H9 (cell line): ENCODE results near the gene UBAC1. TPM values are rescaled to one million over a fixed set of nuclear protein-coding genes. Genes with fewer than 3 reads are reported as not detected.
A peak's percentile ranks its signal among the peaks of the same experiment; 100 is the strongest.

Experiments used
- DNase-seq: peaks from one replicate; pipeline ENCODE4 v3.0.0-alpha.2; 2017
- H2AFZ ChIP-seq: one replicate; pipeline ENCODE4 v1.6.1; 2013; ENCODE audit warnings: mild to moderate bottlenecking, low read length, control low read depth, moderate library complexity
- H2AK5ac ChIP-seq: 2 replicates; pipeline ENCODE4 v1.6.1; 2013; ENCODE audit warnings: low read length, control low read depth, mixed read lengths; ENCODE audit not compliant: insufficient read length
- H2BK120ac ChIP-seq: one replicate; pipeline ENCODE4 v1.6.1; 2013; ENCODE audit warnings: low read depth, mild to moderate bottlenecking, low read length, control low read depth, inconsistent platforms; ENCODE audit not compliant: poor library complexity, severe bottlenecking
- H2BK12ac ChIP-seq: 2 replicates; pipeline ENCODE4 v1.6.1; 2013; ENCODE audit warnings: low read length, control low read depth, mixed read lengths, low read depth; ENCODE audit not compliant: insufficient read length
- H2BK15ac ChIP-seq: 2 replicates; pipeline ENCODE4 v1.6.1; 2013; ENCODE audit warnings: low read depth, low read length, control low read depth
- H2BK20ac ChIP-seq: one replicate; pipeline ENCODE4 v1.6.1; 2013; ENCODE audit warnings: low read depth, mild to moderate bottlenecking, low read length, control low read depth, inconsistent platforms; ENCODE audit not compliant: poor library complexity, severe bottlenecking
- H2BK5ac ChIP-seq: 2 replicates; pipeline ENCODE4 v1.6.1; 2013; ENCODE audit warnings: low read length, control low read depth, mixed read lengths; ENCODE audit not compliant: insufficient read length
- H3K14ac ChIP-seq: 2 replicates; pipeline ENCODE4 v1.6.1; 2013; ENCODE audit warnings: low read length, control low read depth; ENCODE audit not compliant: insufficient read depth
- H3K18ac ChIP-seq: 2 replicates; pipeline ENCODE4 v1.6.1; 2013; ENCODE audit warnings: low read depth, mild to moderate bottlenecking, mixed read lengths, low read length, control low read depth; ENCODE audit not compliant: insufficient read length
- H3K23ac ChIP-seq: 2 replicates; pipeline ENCODE4 v1.6.1; 2013; ENCODE audit warnings: low read length, control low read depth, mixed read lengths, low read depth; ENCODE audit not compliant: insufficient read length
- H3K23me2 ChIP-seq: 2 replicates; pipeline ENCODE4 v1.6.1; 2013; ENCODE audit warnings: low read depth, mild to moderate bottlenecking, mixed read lengths, low read length, control low read depth; ENCODE audit not compliant: insufficient read length, poor library complexity, severe bottlenecking
- H3K27ac ChIP-seq: 2 replicates; pipeline ENCODE4 v1.5.1; 2013; ENCODE audit warnings: low read length, control low read depth, mixed read lengths, low read depth; ENCODE audit not compliant: insufficient read length
- H3K27me3 ChIP-seq: 2 replicates; pipeline ENCODE4 v1.6.1; 2013; ENCODE audit warnings: low read length, control low read depth, inconsistent platforms; ENCODE audit not compliant: insufficient read depth
- H3K4ac ChIP-seq: 2 replicates; pipeline ENCODE4 v1.6.1; 2013; ENCODE audit warnings: low read depth, mild to moderate bottlenecking, control low read depth, inconsistent platforms, low read length, moderate library complexity
- H3K4me1 ChIP-seq: 2 replicates; pipeline ENCODE4 v1.6.1; 2013; ENCODE audit warnings: low read length, control low read depth, inconsistent platforms; ENCODE audit not compliant: insufficient read depth
- H3K4me2 ChIP-seq: 2 replicates; pipeline ENCODE4 v1.6.1; 2013; ENCODE audit warnings: low read length, control low read depth, mixed read lengths; ENCODE audit not compliant: insufficient read length, insufficient read depth
- H3K56ac ChIP-seq: 2 replicates; pipeline ENCODE4 v1.6.1; 2013; ENCODE audit warnings: low read depth, mild to moderate bottlenecking, mixed read lengths, low read length, control low read depth; ENCODE audit not compliant: insufficient read length
- H3K79me1 ChIP-seq: 2 replicates; pipeline ENCODE4 v1.6.1; 2013; ENCODE audit warnings: low read depth, mild to moderate bottlenecking, moderate library complexity, low read length, control low read depth, inconsistent platforms; ENCODE audit not compliant: insufficient read depth, poor library complexity, severe bottlenecking
- H3K79me2 ChIP-seq: 2 replicates; pipeline ENCODE4 v1.6.1; 2013; ENCODE audit warnings: low read length, control low read depth, inconsistent platforms; ENCODE audit not compliant: insufficient read depth
- H3K9ac ChIP-seq: 2 replicates; pipeline ENCODE4 v1.6.1; 2013; ENCODE audit warnings: low read length, control low read depth, mixed read lengths; ENCODE audit not compliant: insufficient read length; ENCODE audit errors: extremely low read depth
- H3K9me3 ChIP-seq: one replicate; pipeline ENCODE4 v1.6.1; 2013; ENCODE audit warnings: low read depth, low read length, inconsistent platforms; ENCODE audit not compliant: control insufficient read depth
- H3T11ph ChIP-seq: one replicate; pipeline ENCODE4 v1.6.1; 2013; ENCODE audit warnings: mild to moderate bottlenecking, low read length, control low read depth, inconsistent platforms
- H4K20me1 ChIP-seq: one replicate; pipeline ENCODE4 v1.6.1; 2013; ENCODE audit not compliant: control insufficient read depth, insufficient read length, insufficient read depth
- H4K5ac ChIP-seq: 2 replicates; pipeline ENCODE4 v1.6.1; 2013; ENCODE audit warnings: low read depth, mild to moderate bottlenecking, mixed read lengths, low read length, control low read depth; ENCODE audit not compliant: insufficient read length
- H4K8ac ChIP-seq: replicated peaks from 2 replicates; pipeline ENCODE4 v1.6.1; 2013; ENCODE audit warnings: low read length, control low read depth, mixed read lengths, low read depth; ENCODE audit not compliant: insufficient read length
- H4K91ac ChIP-seq: 2 replicates; pipeline ENCODE4 v1.6.1; 2013; ENCODE audit warnings: low read depth, mild to moderate bottlenecking, moderate library complexity, mixed read lengths, low read length, control low read depth; ENCODE audit not compliant: insufficient read length
- H3K27ac Mint-ChIP-seq, 3 experiments: 2 replicates in 2 of 3; 3 replicates in 1 of 3; pipeline ENCODE4 v1.8.0; 2020 to 2021; ENCODE audit warnings: mixed read lengths in 3 of 3, mild to moderate bottlenecking in 1 of 3, moderate library complexity in 1 of 3
- H3K27me3 Mint-ChIP-seq: 2 replicates; pipeline ENCODE4 v1.8.0; 2021; ENCODE audit warnings: low read depth, mild to moderate bottlenecking, moderate library complexity, mixed read lengths
- H3K36me3 Mint-ChIP-seq, 3 experiments: 2 replicates in 2 of 3; 3 replicates in 1 of 3; pipeline ENCODE4 v1.8.0; 2020 to 2021; ENCODE audit warnings: low read depth in 3 of 3, mixed read lengths in 3 of 3; ENCODE audit not compliant: insufficient read depth in 1 of 3
- H3K4me1 Mint-ChIP-seq, 2 experiments: 2 replicates each; pipeline ENCODE4 v1.8.0; 2020; ENCODE audit warnings: mixed read lengths in 2 of 2
- H3K4me3 Mint-ChIP-seq, 2 experiments: 2 replicates in 1 of 2; 3 replicates in 1 of 2; pipeline ENCODE4 v1.8.0; 2020 to 2021; ENCODE audit warnings: mild to moderate bottlenecking in 2 of 2, mixed read lengths in 2 of 2, moderate library complexity in 1 of 2
- H3K9me3 Mint-ChIP-seq, 2 experiments: 2 replicates in 1 of 2; 3 replicates in 1 of 2; pipeline ENCODE4 v1.8.0; 2020; ENCODE audit warnings: mild to moderate bottlenecking in 2 of 2, mixed read lengths in 2 of 2, moderate library complexity in 1 of 2
- WGBS: extraction: QIAGEN DNeasy Blood & Tissue Kit; methylation state at CpG from one replicate; pipeline ENCODE4 v1.1.7; 2013; ENCODE audit warnings: missing lambda C conversion rate, low lambda C conversion rate, mixed read lengths; ENCODE audit not compliant: insufficient read length; ENCODE audit errors: extremely low coverage; 5-methylcytosine and 5-hydroxymethylcytosine counted together
- total RNA-seq: library from RNA; stranded (reverse); gene quantifications from 2 replicates; pipeline ENCODE4 v1.2.1, GENCODE V29; 2021
- TF ChIP-seq, protein P1 (sequence below): fragments of 200-600 bp; sonication (generic); conservative IDR thresholded peaks from 3 replicates; pipeline ENCODE4 v1.8.0; 2021; ENCODE audit warnings: antibody characterized with exemption, mild to moderate bottlenecking

UBAC1 gene
- total RNA-seq, 1 experiment from 2014 or later, result 47.5 TPM

DNA sequence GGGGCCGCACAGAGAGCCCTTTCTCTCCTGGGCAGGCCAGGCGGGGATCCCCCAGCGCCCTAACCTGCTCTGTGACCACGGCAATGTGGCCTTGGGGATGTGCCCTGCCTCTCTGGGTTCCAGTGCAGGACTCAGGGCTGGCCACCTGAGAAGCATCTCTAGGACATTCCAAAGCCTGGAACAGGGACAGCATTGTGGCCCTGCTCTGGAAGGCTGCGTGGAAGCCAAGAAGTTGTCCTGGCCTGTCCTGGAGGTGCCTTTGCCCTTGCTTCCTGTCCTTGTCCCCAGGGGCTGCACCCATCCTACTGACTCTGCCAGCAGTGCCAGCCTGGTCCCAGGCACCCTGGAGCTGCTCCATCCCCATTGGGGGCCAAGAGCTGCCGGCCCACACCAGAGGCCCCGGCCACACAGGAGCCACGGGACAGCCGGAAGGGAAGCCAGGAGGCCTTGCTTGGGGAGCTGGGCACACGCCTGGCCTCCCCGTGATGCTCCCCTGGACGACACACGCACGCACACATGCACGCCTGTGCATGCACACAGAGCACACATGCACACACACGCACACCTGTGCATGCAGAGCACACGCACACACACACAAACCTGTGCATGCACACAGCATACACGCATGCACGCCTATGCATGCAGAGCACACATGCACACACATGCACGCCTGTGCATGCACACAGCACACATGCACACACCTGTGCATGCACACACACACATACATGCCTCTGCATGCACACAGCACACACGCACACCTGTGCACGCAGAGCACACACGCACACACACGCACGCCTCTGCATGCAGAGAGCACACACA, 33.8 kb downstream of the UBAC1 start:
- no peaks in the 10 kb centered on the region for H3K79me1 ChIP-seq
- no peak overlapping the region for H2AFZ ChIP-seq
- no peak overlapping the region for H2BK15ac ChIP-seq
- WGBS, result no CpG with 5 or more reads among the region's 25 CpGs
- TF ChIP-seq, protein P1, sequence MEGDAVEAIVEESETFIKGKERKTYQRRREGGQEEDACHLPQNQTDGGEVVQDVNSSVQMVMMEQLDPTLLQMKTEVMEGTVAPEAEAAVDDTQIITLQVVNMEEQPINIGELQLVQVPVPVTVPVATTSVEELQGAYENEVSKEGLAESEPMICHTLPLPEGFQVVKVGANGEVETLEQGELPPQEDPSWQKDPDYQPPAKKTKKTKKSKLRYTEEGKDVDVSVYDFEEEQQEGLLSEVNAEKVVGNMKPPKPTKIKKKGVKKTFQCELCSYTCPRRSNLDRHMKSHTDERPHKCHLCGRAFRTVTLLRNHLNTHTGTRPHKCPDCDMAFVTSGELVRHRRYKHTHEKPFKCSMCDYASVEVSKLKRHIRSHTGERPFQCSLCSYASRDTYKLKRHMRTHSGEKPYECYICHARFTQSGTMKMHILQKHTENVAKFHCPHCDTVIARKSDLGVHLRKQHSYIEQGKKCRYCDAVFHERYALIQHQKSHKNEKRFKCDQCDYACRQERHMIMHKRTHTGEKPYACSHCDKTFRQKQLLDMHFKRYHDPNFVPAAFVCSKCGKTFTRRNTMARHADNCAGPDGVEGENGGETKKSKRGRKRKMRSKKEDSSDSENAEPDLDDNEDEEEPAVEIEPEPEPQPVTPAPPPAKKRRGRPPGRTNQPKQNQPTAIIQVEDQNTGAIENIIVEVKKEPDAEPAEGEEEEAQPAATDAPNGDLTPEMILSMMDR, result no peak
- no peak overlapping the region for H3K4me2 ChIP-seq
- H3K27me3 ChIP-seq, result no peaks in the 10 kb centered on the region
- H2BK5ac ChIP-seq, result no peak overlapping the region
- H2BK12ac ChIP-seq, result no peak overlapping the region
- no peak overlapping the region; the same call in 1 of the 2 replicates for H3K14ac ChIP-seq
- no peak overlapping the region for H2BK120ac ChIP-seq
- no peaks in the 10 kb centered on the region for H3K79me2 ChIP-seq
- peaks cover 12 to 33% (median 27%) of the 10 kb centered on the region in 3 experiments; a peak in 6 of 7 replicates for H3K36me3 Mint-ChIP-seq
- H3K27ac Mint-ChIP-seq, result peak overlapping the region; percentile 11 to 81 (median 13); a peak in 3 of 7 replicates
- no peak overlapping the region for H3T11ph ChIP-seq
- no peak overlapping the region for H4K91ac ChIP-seq
- no peak for DNase-seq
- H2BK20ac ChIP-seq, result no peak overlapping the region
- H3K9ac ChIP-seq, result no peak overlapping the region
- H3K27ac ChIP-seq, result no peak overlapping the region
- no peak overlapping the region for H3K56ac ChIP-seq
- no peaks in the 10 kb centered on the region for H4K20me1 ChIP-seq
- no peak overlapping the region for H3K23ac ChIP-seq
- H3K27me3 Mint-ChIP-seq, result no peaks in the 10 kb centered on the region
- peak overlapping the region in 1 of 2 experiments; percentile 12; a peak in 1 of 5 replicates for H3K4me3 Mint-ChIP-seq
- no peak overlapping the region for H2AK5ac ChIP-seq
- no peak overlapping the region for H4K8ac ChIP-seq
- H3K23me2 ChIP-seq, result no peaks in the 10 kb centered on the region
- no peaks in the 10 kb centered on the region for H3K9me3 ChIP-seq
- no peaks in the 10 kb centered on the region for H3K9me3 Mint-ChIP-seq
- H3K4me1 Mint-ChIP-seq, result peaks cover 0 to 10% of the 10 kb centered on the region in 2 experiments; a peak in 3 of 4 replicates
- no peak overlapping the region for H4K5ac ChIP-seq
- H3K4me1 ChIP-seq, result no peaks in the 10 kb centered on the region
- no peak overlapping the region for H3K18ac ChIP-seq
- H3K4ac ChIP-seq, result no peak overlapping the region
